Naive thymus-derived CD4-positive, alpha-beta T cell (primary cell): ENCODE data around the gene COX19. TPM values are rescaled to one million over a fixed set of nuclear protein-coding genes. Genes with fewer than 3 reads are reported as not detected.

Experiments used
- ATAC-seq: fragments of 150-1000 bp; cut with Tn5 transposase; 2 replicates; pipeline ENCODE4 v1.10.0; 2021; ENCODE audit warnings: mild to moderate bottlenecking, moderate library complexity
- CTCF ChIA-PET: fragments of 350-600 bp; sonication (Branson Sonifier 250); formaldehyde crosslinking; loops from one replicate; lab custom pipeline; 2021; ENCODE audit warnings: antibody characterized with exemption; lab: Charles Lee
- POLR2A ChIA-PET: fragments of 350-600 bp; sonication (Branson Sonifier 250); formaldehyde crosslinking; loops from one replicate; lab custom pipeline; 2021; ENCODE audit warnings: antibody characterized with exemption, inconsistent platforms; lab: Charles Lee
- DNase-seq, 9 donors: peaks; one replicate each; pipeline versions ENCODE4 v3.0.0 to v3.0.0-alpha.2; 2020 to 2022; ENCODE audit warnings: mixed read lengths in 1 of 9
- H3K27ac ChIP-seq: one replicate; pipeline ENCODE4 v1.7.0; 2013; ENCODE audit warnings: mild to moderate bottlenecking, low read depth, low read length, moderate library complexity
- H3K27me3 ChIP-seq, 2 donors: one replicate each; pipeline ENCODE4 v1.7.0; 2013; ENCODE audit warnings: low read length in 2 of 2, mild to moderate bottlenecking in 2 of 2, moderate library complexity in 2 of 2; ENCODE audit not compliant: control insufficient read depth in 2 of 2, insufficient read depth in 2 of 2
- H3K36me3 ChIP-seq, 3 experiments: 1 replicate in 2 of 3; 2 replicates in 1 of 3; pipeline ENCODE4 v1.7.0; 2013; ENCODE audit warnings: low read length in 3 of 3, mild to moderate bottlenecking in 3 of 3, moderate library complexity in 1 of 3; ENCODE audit not compliant: insufficient read depth in 3 of 3, control insufficient read depth in 2 of 3
- H3K4me1 ChIP-seq, 2 donors: one replicate each; pipeline ENCODE4 v1.7.0; 2013; ENCODE audit warnings: low read length in 2 of 2, mild to moderate bottlenecking in 2 of 2, moderate library complexity in 1 of 2; ENCODE audit not compliant: control insufficient read depth in 2 of 2, insufficient read depth in 2 of 2
- H3K4me3 ChIP-seq: 2 replicates; pipeline ENCODE4 v1.7.0; 2013; ENCODE audit warnings: mild to moderate bottlenecking, low read length
- H3K9me3 ChIP-seq, 3 experiments: 1 replicate in 2 of 3; 2 replicates in 1 of 3; pipeline ENCODE4 v1.7.0; 2013; ENCODE audit warnings: low read length in 3 of 3; ENCODE audit not compliant: control insufficient read depth in 2 of 3
- H3K27ac Mint-ChIP-seq, 9 donors: one replicate each; pipeline ENCODE4 v1.8.0; 2020 to 2022; ENCODE audit warnings: mixed read lengths in 9 of 9, mild to moderate bottlenecking in 8 of 9, moderate library complexity in 5 of 9, inconsistent platforms in 2 of 9
- H3K27me3 Mint-ChIP-seq, 5 donors: one replicate each; pipeline ENCODE4 v1.8.0; 2021 to 2022; ENCODE audit warnings: mixed read lengths in 5 of 5, mild to moderate bottlenecking in 1 of 5
- H3K36me3 Mint-ChIP-seq, 5 donors: one replicate each; pipeline ENCODE4 v1.8.0; 2020 to 2022; ENCODE audit warnings: mixed read lengths in 5 of 5, mild to moderate bottlenecking in 3 of 5, inconsistent platforms in 1 of 5
- H3K4me1 Mint-ChIP-seq, 7 donors: one replicate each; pipeline ENCODE4 v1.8.0; 2020 to 2022; ENCODE audit warnings: mixed read lengths in 7 of 7, mild to moderate bottlenecking in 3 of 7, inconsistent platforms in 1 of 7
- H3K4me3 Mint-ChIP-seq, 10 donors: one replicate each; pipeline ENCODE4 v1.8.0; 2020 to 2022; ENCODE audit warnings: mild to moderate bottlenecking in 10 of 10, mixed read lengths in 10 of 10, moderate library complexity in 6 of 10, inconsistent platforms in 2 of 10
- H3K9me3 Mint-ChIP-seq, 11 donors: one replicate each; pipeline ENCODE4 v1.8.0; 2020 to 2022; ENCODE audit warnings: mixed read lengths in 11 of 11, mild to moderate bottlenecking in 4 of 11, inconsistent platforms in 1 of 11, moderate library complexity in 1 of 11
- intact Hi-C, 2 donors: fragments of 100-400 bp; cut with micrococcal nuclease; formaldehyde crosslinking; loops; one replicate each; pipeline ENCODE4 v1.15.1; 2023
- polyA plus RNA-seq, 2 donors: library from polyadenylated mRNA; unstranded; fragments of 300-500 nt; fragmentation: Illumina TruSeq; gene quantifications; one replicate each; pipeline ENCODE4 v1.2.3, GENCODE V29; 2021
- total RNA-seq, 6 experiments: library from RNA in 5 of 6; stranded (reverse) in 5 of 6; gene quantifications; 1 replicate in 5 of 6; 2 replicates in 1 of 6; pipeline ENCODE4 v1.2.3 and lab custom pipeline; 2021 to 2026

Gene COX19
- total and polyA plus RNA-seq, 7 experiments from 2014 or later: 18.3 to 48.2 (median 45.1) TPM

- peak in 1 of 9 donors; percentile 20 for DNase-seq
- H3K9me3 ChIP-seq: no peaks in the 10 kb centered on the region
- intact Hi-C loops: loop anchor here (5.0 kb wide), 5 partner anchors 89 to 774 kb away; partner anchors contain the start of genes GPR146 (in 2 of the 2) and SUN1 (in 1 of the 2)
Measured at GRCh38 chr7:921071-921461, 54.3 kb downstream of the COX19 start.

GRCh38 chr7:920351-921070, 54.8 kb downstream of the COX19 start:
- peaks cover 0 to 4% (median 0%) of the 10 kb centered on the region in 5 donors for H3K36me3 Mint-ChIP-seq
- Histone ChIP-seq H3K27ac (no peak overlapping the region), H3K4me1 (peaks cover 25 to 30% of the 10 kb centered on the region in 2 donors), H3K4me3 (no peak overlapping the region), H3K27me3 (no peaks in the 10 kb centered on the region), H3K36me3 (no peaks in the 10 kb centered on the region), H3K9me3 (no peaks in the 10 kb centered on the region)
- peaks cover 19 to 37% (median 26%) of the 10 kb centered on the region in 7 donors for H3K4me1 Mint-ChIP-seq
- peak overlapping the region in 8 of 9 donors; percentile 41 to 90 (median 67) for H3K27ac Mint-ChIP-seq
- ATAC-seq (no peak), DNase-seq (peak in 2 of 9 donors; percentile 6 to 39)
- H3K27me3 Mint-ChIP-seq: no peaks in the 10 kb centered on the region
- peaks cover 0 to 1% (median 0%) of the 10 kb centered on the region in 11 donors for H3K9me3 Mint-ChIP-seq
- H3K4me3 Mint-ChIP-seq: peak overlapping the region in 8 of 10 donors; percentile 20 to 90 (median 48)
- CTCF ChIA-PET: interaction anchor here (1.2 kb wide), 1 partner anchor 53 kb away, joined by 3 read pairs; no protein-coding TSS in a partner anchor
- POLR2A ChIA-PET: no interaction called here
- intact Hi-C loops: loop anchor here (5.0 kb wide), 5 partner anchors 88 to 773 kb away; partner anchors contain the start of genes GPR146 (in 2 of the 2) and SUN1 (in 1 of the 2)

More at GRCh38 chr7:921071-921461, 54.3 kb downstream of the COX19 start:
- Histone ChIP-seq H3K27ac (no peak overlapping the region), H3K4me3 (no peak overlapping the region), H3K4me1 (peaks cover 30% of the 10 kb centered on the region in 2 donors), H3K36me3 (no peaks in the 10 kb centered on the region), H3K27me3 (no peaks in the 10 kb centered on the region)
- H3K27me3 Mint-ChIP-seq: no peaks in the 10 kb centered on the region
- peak overlapping the region in 8 of 10 donors; percentile 22 to 90 (median 51) for H3K4me3 Mint-ChIP-seq
- ATAC-seq: no peak
- ChIA-PET POLR2A (interaction anchor here (0.8 to 1.2 kb wide), 2 partner anchors 52 to 569 kb away, joined by 3 to 4 read pairs; no protein-coding TSS in a partner anchor), CTCF (interaction anchor here (1.0 to 1.2 kb wide), 2 partner anchors 38 to 53 kb away, joined by 3 read pairs; no protein-coding TSS in a partner anchor)
- peaks cover 0 to 1% (median 0%) of the 10 kb centered on the region in 11 donors for H3K9me3 Mint-ChIP-seq
- peaks cover 0 to 4% (median 0%) of the 10 kb centered on the region in 5 donors for H3K36me3 Mint-ChIP-seq
- H3K4me1 Mint-ChIP-seq: peaks cover 19 to 34% (median 26%) of the 10 kb centered on the region in 7 donors
- H3K27ac Mint-ChIP-seq: peak overlapping the region in 8 of 9 donors; percentile 41 to 90 (median 67)

GRCh38 chr7:919924-920341, 55.4 kb downstream of the COX19 start:
- Mint-ChIP-seq H3K27ac (peak overlapping the region in 1 of 9 donors; percentile 28), H3K4me3 (peak overlapping the region in 1 of 10 donors; percentile 62), H3K4me1 (peaks cover 19 to 37% (median 26%) of the 10 kb centered on the region in 7 donors), H3K27me3 (no peaks in the 10 kb centered on the region), H3K9me3 (peaks cover 0 to 1% (median 0%) of the 10 kb centered on the region in 11 donors), H3K36me3 (peaks cover 0 to 4% (median 0%) of the 10 kb centered on the region in 5 donors)
- intact Hi-C loops: loop anchor here (5.0 kb wide), 5 partner anchors 88 to 773 kb away; partner anchors contain the start of genes GPR146 (in 2 of the 2) and SUN1 (in 1 of the 2)
- Histone ChIP-seq H3K27ac (no peak overlapping the region), H3K9me3 (no peaks in the 10 kb centered on the region), H3K36me3 (no peaks in the 10 kb centered on the region), H3K4me1 (peaks cover 19 to 28% of the 10 kb centered on the region in 2 donors), H3K27me3 (no peaks in the 10 kb centered on the region), H3K4me3 (no peak overlapping the region)
- ChIA-PET CTCF (no interaction called here), POLR2A (no interaction called here)
- DNase-seq (peak in 2 of 9 donors; percentile 3 to 20), ATAC-seq (no peak)

GRCh38 chr7:919114-919442, 56.3 kb downstream of the COX19 start:
- peaks cover 17 to 31% (median 22%) of the 10 kb centered on the region in 7 donors for H3K4me1 Mint-ChIP-seq
- Histone ChIP-seq H3K36me3 (no peaks in the 10 kb centered on the region), H3K27ac (no peak overlapping the region), H3K4me3 (no peak overlapping the region), H3K4me1 (peaks cover 13 to 21% of the 10 kb centered on the region in 2 donors), H3K27me3 (no peaks in the 10 kb centered on the region), H3K9me3 (no peaks in the 10 kb centered on the region)
- ATAC-seq (no peak), DNase-seq (peak in 1 of 9 donors; percentile 4)
- H3K27ac Mint-ChIP-seq: peak overlapping the region in 2 of 9 donors; percentile 28 to 29
- peaks cover 0 to 1% (median 0%) of the 10 kb centered on the region in 11 donors for H3K9me3 Mint-ChIP-seq
- H3K36me3 Mint-ChIP-seq: peaks cover 0 to 4% (median 0%) of the 10 kb centered on the region in 5 donors
- H3K4me3 Mint-ChIP-seq: peak overlapping the region in 1 of 10 donors; percentile 62
- no peaks in the 10 kb centered on the region for H3K27me3 Mint-ChIP-seq
- ChIA-PET POLR2A (interaction anchor here (1.0 kb wide), 1 partner anchor 9 kb away, joined by 3 read pairs; no protein-coding TSS in a partner anchor), CTCF (no interaction called here)
- intact Hi-C loops: no loop called here

- ChIA-PET POLR2A (interaction anchor here (1.0 kb wide), 1 partner anchor 9 kb away, joined by 3 read pairs; no protein-coding TSS in a partner anchor), CTCF (no interaction called here)
- Mint-ChIP-seq H3K27ac (peak overlapping the region in 1 of 9 donors; percentile 9), H3K4me1 (peaks cover 17 to 31% (median 22%) of the 10 kb centered on the region in 7 donors), H3K36me3 (peaks cover 0 to 4% (median 0%) of the 10 kb centered on the region in 5 donors), H3K27me3 (no peaks in the 10 kb centered on the region), H3K4me3 (peak overlapping the region in 1 of 10 donors; percentile 31), H3K9me3 (peaks cover 0 to 1% (median 0%) of the 10 kb centered on the region in 11 donors)
- intact Hi-C loops: no loop called here
- peaks cover 13 to 16% of the 10 kb centered on the region in 2 donors for H3K4me1 ChIP-seq
- no peaks in the 10 kb centered on the region for H3K27me3 ChIP-seq
- H3K4me3 ChIP-seq: no peak overlapping the region
- H3K36me3 ChIP-seq: no peaks in the 10 kb centered on the region
- no peak overlapping the region for H3K27ac ChIP-seq
- ATAC-seq: no peak
- peak in 1 of 9 donors; percentile 14 for DNase-seq
- no peaks in the 10 kb centered on the region for H3K9me3 ChIP-seq
Measured at GRCh38 chr7:918441-919113, 56.8 kb downstream of the COX19 start.

- Histone ChIP-seq H3K27me3 (no peaks in the 10 kb centered on the region), H3K36me3 (no peaks in the 10 kb centered on the region), H3K9me3 (no peaks in the 10 kb centered on the region), H3K27ac (no peak overlapping the region), H3K4me1 (peaks cover 13% of the 10 kb centered on the region in 2 donors), H3K4me3 (no peak overlapping the region)
- no peak overlapping the region for H3K4me3 Mint-ChIP-seq
- intact Hi-C loops: no loop called here
- POLR2A ChIA-PET: no interaction called here
- peaks cover 0 to 4% (median 0%) of the 10 kb centered on the region in 5 donors for H3K36me3 Mint-ChIP-seq
- H3K27me3 Mint-ChIP-seq: no peaks in the 10 kb centered on the region
- no peak overlapping the region for H3K27ac Mint-ChIP-seq
- ATAC-seq (no peak), DNase-seq (no peak)
- H3K9me3 Mint-ChIP-seq: peaks cover 0 to 1% (median 0%) of the 10 kb centered on the region in 11 donors
- H3K4me1 Mint-ChIP-seq: peaks cover 15 to 26% (median 17%) of the 10 kb centered on the region in 7 donors
- CTCF ChIA-PET: no interaction called here
Measured at GRCh38 chr7:918118-918425, 57.3 kb downstream of the COX19 start.
